Thyroid gland (tissue), 4 donors: Measurements from ENCODE around the gene LRRC8D.

Experiments used
- CTCF ChIP-seq, 6 experiments: fragments of 200-600 bp in 3 of 6; fragments of 450-650 bp in 3 of 6; sonication (generic) in 3 of 6; IDR thresholded peaks; one replicate each; pipeline ENCODE4 v1.5.1; 2016 to 2019; ENCODE audit warnings: antibody characterized with exemption in 6 of 6, mild to moderate bottlenecking in 2 of 6, inconsistent platforms in 1 of 6, moderate library complexity in 1 of 6
- POLR2A ChIP-seq, 2 donors: fragments of 450-650 bp; IDR thresholded peaks; one replicate each; pipeline ENCODE4 v1.6.1; 2017; ENCODE audit warnings: antibody characterized with exemption in 2 of 2, mild to moderate bottlenecking in 2 of 2, moderate library complexity in 1 of 2

GRCh38 chr1:89878256-89878655 lies 57.4 kb downstream of the LRRC8D start:
- TF ChIP-seq CTCF (IDR thresholded peaks at IDR 0.05) (no peak), POLR2A (IDR thresholded peaks at IDR 0.05) (no peak)
